ENCODE measurements around the gene PPP1R26.
"Not testable (repeated sequence)": the region's sequence is repeated elsewhere in the genome, so short reads cannot be mapped to it uniquely, and the experiment has no call there.

- TF ChIP-seq E2F5 (CRISPR knock-in tag; conservative IDR thresholded peaks at IDR 0.05); MBNL3 (CRISPR knock-in tag; conservative IDR thresholded peaks at IDR 0.05); SUZ12 (IDR thresholded peaks at IDR 0.05; ENCODE audit: low read depth, low read length); XRCC5 (optimal IDR thresholded peaks at IDR 0.05; ENCODE audit: low read length): not testable (repeated sequence)
These were observed 54.7 kb downstream of the PPP1R26 start for GRCh38 chr9:135534192-135534711.

Data from HepG2 (cell line).